SK-N-SH treated with all-trans-retinoic acid at 6 μM for 48 hours (cell line): ENCODE data around the gene PDGFC.

Source experiments
- ARNTL ChIP-seq: fragments of 450-650 bp; formaldehyde crosslinking; IDR thresholded peaks from 2 replicates; pipeline ENCODE4 v1.5.0; 2020; ENCODE audit warnings: low read depth, mild to moderate bottlenecking, moderate library complexity, borderline replicate concordance
- ESRRG ChIP-seq: fragments of 250-450 bp; sonication (Bioruptor Pico); IDR thresholded peaks from 2 replicates; pipeline ENCODE4 v1.6.1; 2021; ENCODE audit warnings: mild to moderate bottlenecking
- ISL1 ChIP-seq: fragments of 250-450 bp; sonication (Bioruptor Pico); IDR thresholded peaks from 2 replicates; pipeline ENCODE4 v2.1.2; 2022; ENCODE audit warnings: mild to moderate bottlenecking, moderate library complexity
- PPARA ChIP-seq: fragments of 250-450 bp; sonication (Bioruptor Pico); IDR thresholded peaks from 2 replicates; pipeline ENCODE4 v1.5.0; 2020; ENCODE audit warnings: mild to moderate bottlenecking, borderline replicate concordance

DNA sequence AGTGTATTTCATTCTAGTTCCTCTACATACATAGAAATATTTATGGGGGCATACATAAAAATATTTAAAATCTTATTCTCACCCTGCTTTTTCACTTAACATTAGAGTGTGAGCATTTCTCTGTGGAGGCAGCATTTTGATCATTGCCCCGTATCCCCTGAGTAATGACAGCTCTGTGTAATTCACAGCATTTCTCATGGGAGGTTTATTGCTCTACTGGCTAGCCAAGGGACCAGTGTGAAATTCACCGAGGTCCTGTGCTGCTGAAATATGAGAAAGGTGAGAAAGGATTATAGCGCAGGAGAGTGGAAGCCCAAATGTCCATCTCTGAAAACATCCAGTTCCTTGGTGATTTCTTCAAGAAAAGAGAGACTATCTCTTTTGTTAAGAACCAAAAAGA, 22.9 kb downstream of the PDGFC start:
- TF ChIP-seq ARNTL (CRISPR knock-in tag): no peak
- no peak for TF ChIP-seq PPARA (CRISPR knock-in tag)
- no peak for TF ChIP-seq ESRRG
- no peak for TF ChIP-seq ISL1 (CRISPR knock-in tag)
